ENCODE measurements around the gene GALNT18. TPM values are rescaled to one million over a fixed set of nuclear protein-coding genes. Genes with fewer than 3 reads are reported as not detected.
A peak's percentile ranks its signal among the peaks of the same experiment; 100 is the strongest.

Gene GALNT18
- total RNA-seq, 1 donor = 4.7 TPM

DNA sequence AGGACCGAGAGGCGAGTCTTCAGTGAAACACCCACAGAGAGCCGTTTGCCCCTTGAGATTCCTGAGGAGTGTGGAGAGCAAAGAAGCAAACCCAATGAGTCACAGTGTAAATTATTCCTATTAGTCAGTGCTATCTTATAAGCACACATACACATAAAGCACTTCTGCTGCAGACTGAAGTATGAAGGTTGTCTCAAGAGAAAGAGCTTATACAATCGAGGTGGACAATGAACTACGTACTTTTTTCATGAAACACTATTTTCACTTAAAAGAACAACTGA lies 37.3 kb downstream of the GALNT18 start:
- H3K27me3 ChIP-seq (ENCODE audit: insufficient read depth, low read length) = peaks cover 23% of the 10 kb centered on the region
- H4K20me1 ChIP-seq (ENCODE audit: insufficient read depth, low read length) = no peaks in the 10 kb centered on the region
- H2AFZ ChIP-seq (ENCODE audit: low read length) = no peak overlapping the region
- H3K36me3 ChIP-seq (ENCODE audit: insufficient read depth, low read length) = no peaks in the 10 kb centered on the region
- no peak overlapping the region for H3K4me3 ChIP-seq (ENCODE audit: insufficient read depth, low read length)
- no peaks in the 10 kb centered on the region for H3K79me2 ChIP-seq (ENCODE audit: insufficient read depth, low read length)
- peaks cover 18% of the 10 kb centered on the region for H3K4me1 ChIP-seq (ENCODE audit: insufficient read depth, low read length)
- H3K27ac ChIP-seq (ENCODE audit: low read depth, low read length) = peak overlapping the region; percentile 4
- peak; percentile 92 for DNase-seq (ENCODE audit: insufficient read length, low spot score, missing footprints)
- H3K4me2 ChIP-seq (ENCODE audit: insufficient read depth, low read length) = peak overlapping the region; percentile 27
- H3K9me3 ChIP-seq (ENCODE audit: low read depth, low read length) = no peaks in the 10 kb centered on the region
- TF ChIP-seq, protein P1, sequence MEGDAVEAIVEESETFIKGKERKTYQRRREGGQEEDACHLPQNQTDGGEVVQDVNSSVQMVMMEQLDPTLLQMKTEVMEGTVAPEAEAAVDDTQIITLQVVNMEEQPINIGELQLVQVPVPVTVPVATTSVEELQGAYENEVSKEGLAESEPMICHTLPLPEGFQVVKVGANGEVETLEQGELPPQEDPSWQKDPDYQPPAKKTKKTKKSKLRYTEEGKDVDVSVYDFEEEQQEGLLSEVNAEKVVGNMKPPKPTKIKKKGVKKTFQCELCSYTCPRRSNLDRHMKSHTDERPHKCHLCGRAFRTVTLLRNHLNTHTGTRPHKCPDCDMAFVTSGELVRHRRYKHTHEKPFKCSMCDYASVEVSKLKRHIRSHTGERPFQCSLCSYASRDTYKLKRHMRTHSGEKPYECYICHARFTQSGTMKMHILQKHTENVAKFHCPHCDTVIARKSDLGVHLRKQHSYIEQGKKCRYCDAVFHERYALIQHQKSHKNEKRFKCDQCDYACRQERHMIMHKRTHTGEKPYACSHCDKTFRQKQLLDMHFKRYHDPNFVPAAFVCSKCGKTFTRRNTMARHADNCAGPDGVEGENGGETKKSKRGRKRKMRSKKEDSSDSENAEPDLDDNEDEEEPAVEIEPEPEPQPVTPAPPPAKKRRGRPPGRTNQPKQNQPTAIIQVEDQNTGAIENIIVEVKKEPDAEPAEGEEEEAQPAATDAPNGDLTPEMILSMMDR (IDR thresholded peaks at IDR 0.05; ENCODE audit: extremely low read depth, low read depth, low read length) = no peak

DNA sequence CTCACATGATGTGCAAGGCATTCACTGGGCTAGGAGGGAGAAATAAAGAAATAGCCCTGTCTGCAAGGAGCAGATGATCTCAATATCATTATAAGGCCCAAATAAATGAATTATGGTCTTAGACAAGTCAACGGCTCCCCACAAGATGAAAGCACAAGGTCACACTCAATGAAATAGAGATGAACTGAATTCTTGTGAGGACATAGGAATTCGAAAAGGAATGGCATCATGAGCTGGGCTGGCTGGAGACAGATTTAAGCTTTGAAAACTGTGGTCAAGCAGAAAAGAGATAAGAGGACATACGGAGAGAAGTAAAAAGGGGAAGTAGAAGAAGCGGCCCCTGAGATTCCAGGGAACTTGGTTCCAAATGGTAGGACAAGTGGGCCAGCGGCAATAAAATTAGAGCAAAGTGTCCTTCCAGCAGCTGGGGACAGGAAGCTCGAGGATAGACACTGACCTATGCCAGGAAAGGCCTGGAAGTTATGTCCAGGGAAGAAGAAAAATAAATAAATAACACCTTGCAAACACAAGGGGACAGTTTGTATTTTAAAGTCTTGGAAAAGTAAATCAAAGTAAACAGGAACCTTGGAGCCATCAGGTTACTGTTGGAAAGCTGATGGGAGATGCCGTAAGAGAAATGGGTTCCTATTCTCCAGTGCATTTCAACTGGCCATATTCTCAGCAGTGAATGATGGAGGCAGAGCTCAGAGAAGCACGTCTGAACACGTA lies 37.8 kb downstream of the GALNT18 start:
- H3K4me1 ChIP-seq (ENCODE audit: insufficient read depth, low read length) = peaks cover 18% of the 10 kb centered on the region
- H3K27ac ChIP-seq (ENCODE audit: low read depth, low read length) = no peak overlapping the region
- H2AFZ ChIP-seq (ENCODE audit: low read length) = no peak overlapping the region
- no peak overlapping the region for H3K4me3 ChIP-seq (ENCODE audit: insufficient read depth, low read length)
- H3K4me2 ChIP-seq (ENCODE audit: insufficient read depth, low read length) = peak overlapping the region; percentile 27
- H3K9me3 ChIP-seq (ENCODE audit: low read depth, low read length) = no peaks in the 10 kb centered on the region
- H3K27me3 ChIP-seq (ENCODE audit: insufficient read depth, low read length) = peaks cover 24% of the 10 kb centered on the region
- no peaks in the 10 kb centered on the region for H4K20me1 ChIP-seq (ENCODE audit: insufficient read depth, low read length)
- DNase-seq (ENCODE audit: insufficient read length, low spot score, missing footprints) = no peak
- H3K36me3 ChIP-seq (ENCODE audit: insufficient read depth, low read length) = no peaks in the 10 kb centered on the region
- TF ChIP-seq, protein P1 (IDR thresholded peaks at IDR 0.05; ENCODE audit: extremely low read depth, low read depth, low read length) = no peak
- H3K79me2 ChIP-seq (ENCODE audit: insufficient read depth, low read length) = no peaks in the 10 kb centered on the region

DNA sequence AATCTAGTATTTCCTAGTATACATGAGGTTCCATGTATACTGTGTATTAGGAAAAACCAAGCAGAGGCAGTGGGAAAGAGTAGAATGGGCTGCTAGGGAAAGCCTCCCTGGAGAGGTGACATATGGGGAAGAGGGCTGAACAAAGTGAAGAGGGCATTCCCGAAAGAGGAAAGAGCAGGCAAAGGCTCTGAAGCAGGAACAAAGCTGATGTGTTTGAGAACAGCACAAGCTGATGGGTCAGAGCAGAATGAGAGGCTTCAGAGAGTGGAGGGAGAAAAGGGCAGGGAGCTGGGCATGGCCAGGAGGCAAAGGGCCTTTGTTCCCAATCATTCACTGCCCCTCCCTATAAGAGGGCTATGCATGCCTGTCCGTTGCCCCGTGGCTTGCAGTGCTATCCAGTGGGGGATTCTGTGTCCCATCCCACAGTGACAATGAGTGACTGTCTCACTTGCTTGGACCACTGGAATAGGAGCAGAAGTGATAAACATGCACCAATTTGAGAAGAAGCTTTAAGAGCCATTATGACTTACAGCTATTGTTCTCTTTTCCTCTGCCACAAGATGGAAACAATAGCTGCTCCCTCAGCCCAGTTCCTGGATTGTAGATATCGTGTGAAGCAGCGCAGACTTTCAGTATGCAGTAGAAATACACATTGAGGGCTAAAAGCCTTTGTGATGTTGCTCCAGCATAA lies 39.6 kb downstream of the GALNT18 start:
- H3K27ac ChIP-seq (ENCODE audit: low read depth, low read length) = no peak overlapping the region
- peaks cover 19% of the 10 kb centered on the region for H3K4me1 ChIP-seq (ENCODE audit: insufficient read depth, low read length)
- no peaks in the 10 kb centered on the region for H3K9me3 ChIP-seq (ENCODE audit: low read depth, low read length)
- no peak overlapping the region for H3K4me2 ChIP-seq (ENCODE audit: insufficient read depth, low read length)
- H2AFZ ChIP-seq (ENCODE audit: low read length) = no peak overlapping the region
- no peak overlapping the region for H3K4me3 ChIP-seq (ENCODE audit: insufficient read depth, low read length)
- H4K20me1 ChIP-seq (ENCODE audit: insufficient read depth, low read length) = no peaks in the 10 kb centered on the region
- peaks cover 19% of the 10 kb centered on the region for H3K27me3 ChIP-seq (ENCODE audit: insufficient read depth, low read length)
- DNase-seq (ENCODE audit: insufficient read length, low spot score, missing footprints) = no peak
- no peaks in the 10 kb centered on the region for H3K36me3 ChIP-seq (ENCODE audit: insufficient read depth, low read length)
- no peaks in the 10 kb centered on the region for H3K79me2 ChIP-seq (ENCODE audit: insufficient read depth, low read length)
- TF ChIP-seq, protein P1 (IDR thresholded peaks at IDR 0.05; ENCODE audit: extremely low read depth, low read depth, low read length) = no peak

DNA sequence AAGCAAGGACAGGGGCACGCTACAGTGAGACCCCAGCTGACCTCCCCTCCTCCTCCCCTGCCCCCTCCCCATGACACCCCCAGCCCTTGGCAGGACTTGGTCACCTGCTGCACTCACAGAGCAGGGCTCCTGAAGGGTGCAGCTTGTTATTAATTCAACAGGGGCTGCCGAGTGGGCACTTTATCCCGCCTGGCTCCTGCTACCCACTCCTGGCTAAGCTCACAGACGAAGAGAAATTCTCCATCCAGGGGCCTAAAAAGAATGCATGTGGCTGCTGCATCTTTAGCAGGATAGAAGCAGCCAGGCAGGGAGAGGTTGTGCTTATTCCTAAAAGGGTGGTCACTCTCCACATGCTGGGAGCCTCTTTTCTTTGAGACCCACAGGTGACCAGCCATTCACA lies 40.3 kb downstream of the GALNT18 start:
- Histone ChIP-seq H4K20me1 (ENCODE audit: insufficient read depth, low read length) (no peaks in the 10 kb centered on the region), H3K4me1 (ENCODE audit: insufficient read depth, low read length) (peaks cover 23% of the 10 kb centered on the region), H3K4me3 (ENCODE audit: insufficient read depth, low read length) (no peak overlapping the region), H3K36me3 (ENCODE audit: insufficient read depth, low read length) (no peaks in the 10 kb centered on the region), H3K4me2 (ENCODE audit: insufficient read depth, low read length) (no peak overlapping the region), H3K27me3 (ENCODE audit: insufficient read depth, low read length) (peaks cover 19% of the 10 kb centered on the region), H3K9me3 (ENCODE audit: low read depth, low read length) (no peaks in the 10 kb centered on the region), H3K79me2 (ENCODE audit: insufficient read depth, low read length) (no peaks in the 10 kb centered on the region), H2AFZ (ENCODE audit: low read length) (no peak overlapping the region), H3K27ac (ENCODE audit: low read depth, low read length) (no peak overlapping the region)
- no peak for DNase-seq (ENCODE audit: insufficient read length, low spot score, missing footprints)
- TF ChIP-seq, protein P1 (IDR thresholded peaks at IDR 0.05; ENCODE audit: extremely low read depth, low read depth, low read length) = no peak

All from osteoblast (primary cell).